ENCODE data around the gene ZMYND15.
A peak's percentile ranks its signal among the peaks of the same experiment; 100 is the strongest.

Gene ZMYND15

GRCh38 chr17:4780325-4780955 is 40.8 kb downstream of the ZMYND15 start:
- H3K4me2 ChIP-seq, result no peak overlapping the region
- H3K27ac ChIP-seq, result no peak overlapping the region
- H3K36me3 ChIP-seq, result no peaks in the 10 kb centered on the region
- H3K9ac ChIP-seq, result no peak overlapping the region
- TF ChIP-seq Cebpa-rat (IDR thresholded peaks at IDR 0.05), result no peak
- no peak overlapping the region for H3K4me3 ChIP-seq
- peaks cover 4% of the 10 kb centered on the region; the same call in 1 of the 2 replicates for H4K20me1 ChIP-seq
- peaks cover 33% of the 10 kb centered on the region for H3K27me3 ChIP-seq
- peaks cover 31% of the 10 kb centered on the region for H3K4me1 ChIP-seq
- no peaks in the 10 kb centered on the region for H3K9me3 ChIP-seq

GRCh38 chr17:4782652-4783051 is 43.0 kb downstream of the ZMYND15 start:
- Histone ChIP-seq H3K4me1 (peaks cover 27% of the 10 kb centered on the region), H3K27ac (no peak overlapping the region), H3K27me3 (peaks cover 55% of the 10 kb centered on the region)

GRCh38 chr17:4785311-4786105 is 45.9 kb downstream of the ZMYND15 start:
- peak overlapping the region; percentile 29; the same call in 1 of the 2 replicates for H3K4me2 ChIP-seq
- H4K20me1 ChIP-seq, result peaks cover 30% of the 10 kb centered on the region
- H3K27me3 ChIP-seq, result peaks cover 75% of the 10 kb centered on the region
- H3K4me1 ChIP-seq, result peaks cover 41% of the 10 kb centered on the region
- no peak overlapping the region for H3K9ac ChIP-seq
- H3K27ac ChIP-seq, result no peak overlapping the region
- H3K9me3 ChIP-seq, result no peaks in the 10 kb centered on the region
- no peak for TF ChIP-seq Cebpa-rat (IDR thresholded peaks at IDR 0.05)
- H3K4me3 ChIP-seq, result no peak overlapping the region
- no peaks in the 10 kb centered on the region for H3K36me3 ChIP-seq

More at GRCh38 chr17:4782652-4783051, 43.0 kb downstream of the ZMYND15 start:
- H3K4me2 ChIP-seq, result no peak overlapping the region
- no peak for TF ChIP-seq Cebpa-rat (IDR thresholded peaks at IDR 0.05)
- no peaks in the 10 kb centered on the region for H3K36me3 ChIP-seq
- peaks cover 21% of the 10 kb centered on the region for H4K20me1 ChIP-seq
- no peak overlapping the region for H3K9ac ChIP-seq
- H3K4me3 ChIP-seq, result no peak overlapping the region
- no peaks in the 10 kb centered on the region for H3K9me3 ChIP-seq

GRCh38 chr17:4786106-4786511 is 46.5 kb downstream of the ZMYND15 start, which contains the start of gene VMO1:
Gene VMO1, minus strand, starts transcription at chr17:4786364. Its CDS starts 12 bp downstream, at chr17:4786352.
- H3K4me2 ChIP-seq, result peak within 1 kb of the TSS; percentile 29; the same call in 1 of the 2 replicates

GRCh38 chr17:4786516-4786915 is 46.9 kb downstream of the ZMYND15 start:
- no peak overlapping the region for H3K9ac ChIP-seq
- H3K36me3 ChIP-seq, result no peaks in the 10 kb centered on the region
- peaks cover 75% of the 10 kb centered on the region for H3K27me3 ChIP-seq
- H3K4me1 ChIP-seq, result peaks cover 44% of the 10 kb centered on the region
- no peaks in the 10 kb centered on the region for H3K9me3 ChIP-seq
- no peak for TF ChIP-seq Cebpa-rat (IDR thresholded peaks at IDR 0.05)
- peak overlapping the region; percentile 29; the same call in 1 of the 2 replicates for H3K4me2 ChIP-seq
- H3K4me3 ChIP-seq, result no peak overlapping the region
- peaks cover 30% of the 10 kb centered on the region for H4K20me1 ChIP-seq
- no peak overlapping the region for H3K27ac ChIP-seq

More at GRCh38 chr17:4786106-4786511, 46.5 kb downstream of the ZMYND15 start, which contains the start of gene VMO1:
- Histone ChIP-seq H3K9me3 (no peaks in the 10 kb centered on the region), H3K27me3 (peaks cover 75% of the 10 kb centered on the region), H3K36me3 (no peaks in the 10 kb centered on the region), H4K20me1 (peaks cover 30% of the 10 kb centered on the region), H3K4me1 (peaks cover 44% of the 10 kb centered on the region), H3K27ac (no peak within 1 kb of the TSS), H3K4me3 (no peak within 1 kb of the TSS), H3K9ac (no peak within 1 kb of the TSS)
- no peak for TF ChIP-seq Cebpa-rat (IDR thresholded peaks at IDR 0.05)

- Histone ChIP-seq H3K36me3 (no peaks in the 10 kb centered on the region), H3K27me3 (peaks cover 64% of the 10 kb centered on the region), H3K4me2 (peak overlapping the region; percentile 99), H3K9ac (peak overlapping the region; percentile 79; the same call in 1 of the 2 replicates), H3K4me1 (peaks cover 44% of the 10 kb centered on the region), H3K27ac (no peak overlapping the region), H3K4me3 (peak overlapping the region; percentile 75), H3K9me3 (no peaks in the 10 kb centered on the region), H4K20me1 (peaks cover 30% of the 10 kb centered on the region)
- no peak for TF ChIP-seq Cebpa-rat (IDR thresholded peaks at IDR 0.05)
Measured at GRCh38 chr17:4788159-4788806, 48.6 kb downstream of the ZMYND15 start.

GRCh38 chr17:4788807-4789700 is 49.4 kb downstream of the ZMYND15 start, which contains the start of gene GLTPD2:
Gene GLTPD2, plus strand, starts transcription at chr17:4788964. Its CDS starts 48 bp downstream, at chr17:4789012.
- Histone ChIP-seq H3K36me3 (no peaks in the 10 kb centered on the region), H3K27me3 (peaks cover 56% of the 10 kb centered on the region), H3K9me3 (no peaks in the 10 kb centered on the region), H3K4me3 (peak within 1 kb of the TSS; percentile 75), H3K9ac (peak within 1 kb of the TSS; percentile 79), H3K4me1 (peaks cover 44% of the 10 kb centered on the region), H3K4me2 (peak within 1 kb of the TSS; percentile 99), H4K20me1 (peaks cover 30% of the 10 kb centered on the region), H3K27ac (peak within 1 kb of the TSS; percentile 72)
- TF ChIP-seq Cebpa-rat (IDR thresholded peaks at IDR 0.05), result no peak

GRCh38 chr17:4789701-4789950 is 50.0 kb downstream of the ZMYND15 start:
- peaks cover 44% of the 10 kb centered on the region for H3K4me1 ChIP-seq
- H3K27me3 ChIP-seq, result peaks cover 50% of the 10 kb centered on the region
- peak overlapping the region; percentile 75 for H3K4me3 ChIP-seq
- H3K27ac ChIP-seq, result peak overlapping the region; percentile 72
- TF ChIP-seq Cebpa-rat (IDR thresholded peaks at IDR 0.05), result no peak
- H3K4me2 ChIP-seq, result peak overlapping the region; percentile 99
- no peaks in the 10 kb centered on the region for H3K36me3 ChIP-seq
- no peaks in the 10 kb centered on the region for H3K9me3 ChIP-seq
- peak overlapping the region; percentile 79 for H3K9ac ChIP-seq
- peaks cover 30% of the 10 kb centered on the region for H4K20me1 ChIP-seq

All from BLaER1 (cell line).